Hepatic stellate cell (primary cell): ENCODE results near the gene GALC.

ENCODE experiments used
- DNase-seq: peaks from one replicate; pipeline ENCODE4 v3.0.0; 2011; ENCODE audit warnings: low spot score

The GALC gene

DNA sequence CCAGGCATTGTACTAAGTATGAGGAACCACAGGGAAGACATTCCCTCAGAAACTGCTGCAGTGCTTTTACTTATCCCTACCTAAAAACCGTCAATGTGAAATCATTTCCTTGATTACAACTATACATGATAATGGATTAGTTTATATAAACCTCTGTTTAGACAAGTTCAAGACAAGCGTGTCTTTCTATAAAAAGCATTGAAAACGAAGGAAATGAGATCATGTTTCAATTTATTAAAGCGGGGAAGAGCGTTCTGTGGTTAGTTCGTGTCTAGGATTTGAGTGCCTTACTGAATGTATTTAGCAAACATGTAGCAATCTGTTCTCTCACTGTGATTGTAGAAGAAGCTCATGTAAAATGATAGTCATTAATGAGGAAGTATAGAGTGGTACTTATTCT, 37.5 kb downstream of the GALC start:
- no peak for DNase-seq

DNA sequence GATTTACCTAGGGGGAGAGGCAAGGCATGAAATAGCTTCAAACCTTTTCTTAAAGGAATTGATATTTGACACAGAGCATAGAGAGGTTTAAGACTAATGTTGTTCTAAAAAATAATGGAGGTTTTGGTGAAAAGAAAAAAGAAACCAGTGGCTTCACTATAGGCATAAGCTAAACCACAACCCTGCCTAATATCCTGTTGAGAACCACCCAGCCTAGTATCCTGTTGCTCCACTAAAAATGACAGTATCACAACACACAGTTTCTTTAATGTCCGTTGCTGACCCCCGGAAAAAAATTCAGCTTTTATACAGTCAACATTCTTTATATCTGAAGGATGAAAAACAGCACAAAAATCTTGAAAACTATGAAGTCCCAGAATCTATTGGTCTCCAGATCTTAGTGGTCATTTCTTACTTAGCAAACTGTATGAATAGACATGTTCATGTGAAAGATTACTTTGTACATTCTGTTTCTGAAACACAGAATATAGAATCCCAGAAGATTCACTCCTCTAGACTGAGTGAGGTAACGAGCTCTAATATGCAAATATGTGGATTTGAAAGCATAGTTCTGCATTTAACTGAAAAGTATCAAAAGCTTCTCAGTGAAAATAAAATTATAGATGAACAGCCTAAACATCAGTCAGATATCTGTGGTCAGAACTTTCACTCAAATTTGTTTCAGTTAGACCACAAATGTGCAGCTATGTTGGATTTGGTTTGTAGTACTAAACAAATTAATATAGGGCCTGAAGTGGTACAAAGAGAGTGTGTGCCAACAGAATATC, 40.5 kb downstream of the GALC start:
- DNase-seq, result no peak

DNA sequence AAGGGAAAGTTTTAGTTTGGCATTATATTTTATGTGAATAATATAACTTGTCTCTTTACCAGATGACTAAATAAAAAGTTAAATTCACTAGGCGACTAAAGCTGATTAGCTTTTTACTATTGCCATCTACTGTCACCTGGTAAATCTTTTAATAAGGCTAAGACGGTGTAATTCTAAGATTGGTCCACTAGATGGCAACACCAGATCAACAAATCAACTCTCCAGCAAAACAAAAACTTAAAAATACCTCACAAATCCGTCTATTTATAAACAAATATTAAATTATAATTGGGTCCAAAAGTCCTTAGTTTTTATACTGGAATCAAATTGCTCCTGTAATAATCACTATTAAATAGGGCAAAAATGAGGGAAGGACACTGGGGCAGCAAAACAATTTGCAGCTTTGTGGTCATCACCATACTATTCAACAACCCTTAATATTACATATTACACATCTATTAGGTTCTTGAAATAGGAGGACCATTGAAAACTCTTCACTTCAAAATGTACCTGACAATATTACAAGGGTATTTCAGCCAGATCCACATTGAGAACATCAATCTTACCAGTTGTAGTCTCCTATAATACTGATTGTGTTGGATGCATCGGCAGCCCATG, 47.9 kb downstream of the GALC start:
- DNase-seq, result no peak

DNA sequence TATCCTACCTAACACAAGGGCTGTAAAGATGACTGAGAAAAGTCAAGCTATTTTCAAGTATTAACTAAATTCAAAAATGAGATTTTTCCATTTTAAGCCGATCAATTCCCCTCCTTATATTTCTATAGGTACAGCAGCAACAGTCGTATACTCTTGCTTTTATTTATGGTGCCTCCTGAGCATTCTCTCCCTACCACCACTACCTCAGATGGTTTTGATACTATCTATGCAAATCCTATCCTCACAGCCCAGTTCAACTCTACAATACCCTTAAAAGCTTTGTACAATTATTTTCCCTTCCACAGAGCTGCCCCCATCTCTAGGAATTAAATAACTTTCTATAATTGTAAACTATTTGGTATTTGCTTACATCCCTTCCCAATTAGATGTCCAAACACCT, 52.1 kb downstream of the GALC start:
- no peak for DNase-seq

DNA sequence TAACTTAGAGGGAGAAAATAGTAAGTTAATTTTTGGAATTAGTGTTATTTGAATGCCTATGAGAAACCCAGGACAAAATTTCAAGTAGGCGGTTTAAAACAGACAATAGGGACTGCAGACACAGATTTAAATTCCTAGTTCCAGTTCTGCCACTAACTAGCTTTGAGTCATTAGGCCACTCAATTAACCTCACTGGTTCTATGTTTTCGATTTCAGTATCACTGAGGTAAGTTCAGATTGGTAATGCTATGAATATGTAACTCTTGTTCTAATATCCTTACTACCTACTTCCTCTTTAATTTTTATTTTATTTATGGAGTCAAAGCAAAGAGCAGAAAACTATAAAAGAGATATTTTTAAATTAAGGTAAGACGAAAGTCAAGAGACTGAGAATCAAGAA, 52.6 kb downstream of the GALC start:
- no peak for DNase-seq

DNA sequence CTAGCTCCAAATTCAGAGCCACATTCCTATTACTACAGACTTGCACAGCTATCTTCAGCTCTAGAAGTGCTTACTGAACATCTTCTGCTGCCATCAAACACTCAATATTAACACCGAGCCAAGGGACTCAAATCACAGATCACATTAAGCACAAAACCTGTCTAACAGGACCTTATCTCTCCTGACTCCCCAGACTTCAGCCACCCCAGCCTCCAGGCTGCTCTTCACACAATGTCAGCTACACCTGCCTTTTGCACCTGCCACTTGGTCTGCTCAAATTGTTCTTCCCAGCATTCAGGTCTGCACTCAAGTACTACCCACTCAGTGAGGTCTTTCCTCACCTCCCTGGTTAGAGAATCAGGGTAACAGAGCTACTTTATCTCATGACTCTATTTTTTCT, 57.1 kb downstream of the GALC start:
- no peak for DNase-seq

DNA sequence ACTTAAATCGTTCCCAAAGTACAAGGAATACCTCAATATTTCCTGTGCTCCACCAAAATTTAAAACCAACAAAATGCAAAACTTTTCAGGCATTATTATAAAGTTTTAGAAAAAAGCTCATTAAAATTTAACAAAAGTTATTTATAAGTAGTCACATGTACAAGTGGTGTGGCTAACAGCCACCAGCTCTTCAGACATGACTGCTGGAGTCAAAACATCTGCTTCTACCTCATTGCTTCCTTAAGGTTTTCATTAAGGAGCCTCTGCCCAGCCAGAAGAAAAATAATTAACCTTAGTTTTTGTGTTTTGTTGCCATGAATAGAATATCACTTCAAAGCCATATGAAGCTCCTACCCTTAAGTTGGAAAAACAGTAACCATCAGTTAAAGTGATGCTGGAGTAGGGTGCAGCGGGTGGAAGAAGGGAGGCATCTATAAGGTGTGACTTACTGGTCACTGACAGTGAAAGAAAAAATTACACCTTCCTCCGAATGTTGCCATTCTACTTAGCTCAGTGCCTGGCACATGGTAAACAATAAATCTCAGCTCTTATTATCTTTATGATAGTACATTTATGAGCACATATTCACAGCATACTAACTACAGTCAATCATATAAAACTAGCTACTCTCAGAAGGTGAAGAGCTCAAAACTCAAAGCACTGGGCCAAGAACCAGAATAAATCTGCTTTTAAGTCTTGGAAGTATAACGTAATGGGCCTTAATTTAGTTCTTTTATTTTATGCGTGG, 57.7 kb downstream of the GALC start:
- DNase-seq, result no peak

DNA sequence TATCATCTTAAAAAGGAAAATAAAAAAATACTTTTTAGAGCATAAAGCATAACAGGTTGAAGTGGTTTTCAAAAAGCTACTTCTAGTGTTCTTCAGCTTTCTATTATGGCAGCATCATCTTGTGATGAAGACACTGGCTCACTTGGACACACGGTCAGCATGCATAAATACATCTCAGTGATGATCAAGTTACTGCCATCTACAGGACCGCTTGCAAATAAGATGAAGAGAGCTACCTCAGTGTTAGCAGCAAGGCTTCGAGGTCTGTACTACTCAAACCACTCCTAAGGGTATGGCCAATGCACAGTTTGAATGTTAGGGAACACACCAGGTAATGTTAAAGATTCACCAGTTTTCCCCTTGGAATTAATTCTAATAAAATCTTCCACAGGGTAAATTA, 58.8 kb downstream of the GALC start:
- no peak for DNase-seq

DNA sequence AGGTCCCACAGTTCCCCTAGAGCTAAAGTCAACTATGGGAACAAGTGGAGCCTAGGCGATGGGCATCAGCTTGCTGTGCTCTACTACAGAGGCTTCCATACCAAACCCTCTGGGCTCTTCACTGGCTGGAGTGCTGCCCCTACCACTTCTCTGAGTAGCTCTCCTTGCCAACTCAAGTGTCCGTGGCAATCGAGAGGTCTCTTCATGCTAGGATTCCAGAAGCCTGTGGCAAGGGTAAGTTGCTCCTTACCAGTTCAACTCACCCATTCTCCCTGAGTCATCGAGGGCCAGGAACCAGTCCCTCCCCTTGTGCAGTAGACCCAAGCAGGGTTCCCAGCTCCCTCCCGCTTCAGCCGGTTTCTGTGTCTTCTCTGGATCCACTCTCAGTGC, 76.1 kb downstream of the GALC start:
- no peak for DNase-seq

DNA sequence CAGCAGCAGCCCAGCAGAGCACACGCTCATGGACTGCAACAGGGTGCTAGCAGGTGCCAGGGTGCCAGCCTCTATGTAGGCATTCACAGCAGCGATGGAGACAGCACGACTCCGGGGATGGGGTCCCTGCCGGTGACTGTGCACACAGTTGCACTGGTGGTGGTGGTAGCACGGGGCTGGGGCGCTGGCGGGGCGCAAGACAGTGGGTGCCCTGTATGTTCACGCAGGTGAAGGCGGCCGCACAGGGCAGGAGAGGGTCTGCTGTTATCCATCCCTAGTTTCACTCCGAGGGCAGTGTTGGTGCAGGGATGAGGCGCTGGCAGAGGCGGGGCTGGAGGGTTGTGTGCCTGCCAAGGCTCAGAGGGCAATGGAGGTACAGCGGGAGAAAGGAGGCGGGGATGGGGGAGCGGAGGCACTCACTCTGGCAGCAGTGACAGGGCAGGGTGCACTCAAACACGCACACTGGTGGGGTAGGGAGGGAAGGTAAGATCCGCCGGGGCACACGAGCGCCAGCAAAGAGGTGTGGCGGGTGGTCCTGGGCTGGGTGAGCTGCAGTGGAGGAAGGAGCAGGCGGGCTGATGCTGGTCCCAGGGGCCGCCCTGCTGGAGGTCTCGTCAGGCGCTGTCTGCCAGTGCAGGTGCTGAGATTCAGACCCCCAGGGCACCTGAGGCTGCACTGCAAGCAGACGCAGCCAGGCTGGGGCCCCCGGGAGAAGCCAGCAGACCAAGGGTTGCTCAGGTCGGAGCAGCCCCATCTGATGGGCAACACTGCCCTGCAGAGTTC, 76.7 kb downstream of the GALC start:
- DNase-seq, result no peak

DNA sequence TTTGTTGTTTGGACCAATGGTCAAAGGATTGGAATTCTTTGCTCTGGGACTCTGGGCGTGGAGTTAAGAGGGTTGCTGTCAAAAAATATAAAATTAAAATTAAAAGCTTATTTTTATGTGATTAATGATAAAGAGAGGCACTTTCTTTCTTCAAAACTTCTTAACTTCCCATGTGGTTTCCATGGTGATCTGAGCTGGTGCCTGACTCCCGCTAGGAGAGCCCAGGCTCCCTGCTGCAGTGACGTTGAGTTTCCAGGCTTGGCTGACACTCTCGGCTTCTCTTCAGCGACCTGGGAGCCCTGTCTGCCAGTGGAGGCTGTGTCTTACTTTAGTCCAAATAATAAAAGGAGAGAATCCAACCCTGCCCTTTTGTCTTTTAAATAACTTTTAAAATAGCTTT, 84.4 kb downstream of the GALC start:
- no peak for DNase-seq

DNA sequence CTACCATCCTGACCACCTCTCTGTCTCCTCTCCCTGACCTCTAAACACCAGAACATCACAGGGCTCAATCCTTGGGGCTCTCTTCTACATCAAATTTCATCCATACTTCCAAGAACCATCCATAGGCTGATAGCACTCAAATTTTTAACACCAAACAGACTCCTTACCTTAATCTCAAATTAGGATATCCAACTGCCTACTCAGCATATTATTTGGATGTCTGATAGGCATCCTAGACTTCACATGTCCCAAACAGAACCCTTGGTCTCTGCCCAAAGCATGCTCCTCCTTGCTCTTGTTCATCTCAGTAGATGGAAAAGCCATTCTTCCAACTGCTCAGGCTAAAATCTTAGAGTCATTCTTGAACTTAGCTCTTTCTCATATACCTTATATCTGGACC, 91.3 kb downstream of the GALC start:
- DNase-seq, result no peak

DNA sequence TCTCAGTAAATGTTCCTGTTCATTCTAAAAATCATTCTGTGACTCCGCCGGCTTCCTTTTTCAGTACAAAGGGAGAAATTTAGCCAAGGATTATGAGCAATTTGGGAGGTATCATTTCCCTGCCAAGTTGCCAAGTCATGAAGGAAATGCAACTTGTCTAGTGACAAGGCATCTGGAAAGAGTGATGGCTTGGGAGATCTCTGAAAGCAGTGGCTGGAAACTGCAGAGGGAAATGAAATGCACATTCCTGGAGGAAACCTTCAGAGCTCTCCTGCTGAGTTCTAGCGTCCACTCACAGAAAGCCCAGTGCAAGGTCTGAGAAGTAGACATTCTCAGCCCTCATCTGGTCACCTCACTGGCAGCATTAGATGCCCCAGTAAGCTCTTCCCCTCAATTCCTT, 91.7 kb downstream of the GALC start:
- no peak for DNase-seq

DNA sequence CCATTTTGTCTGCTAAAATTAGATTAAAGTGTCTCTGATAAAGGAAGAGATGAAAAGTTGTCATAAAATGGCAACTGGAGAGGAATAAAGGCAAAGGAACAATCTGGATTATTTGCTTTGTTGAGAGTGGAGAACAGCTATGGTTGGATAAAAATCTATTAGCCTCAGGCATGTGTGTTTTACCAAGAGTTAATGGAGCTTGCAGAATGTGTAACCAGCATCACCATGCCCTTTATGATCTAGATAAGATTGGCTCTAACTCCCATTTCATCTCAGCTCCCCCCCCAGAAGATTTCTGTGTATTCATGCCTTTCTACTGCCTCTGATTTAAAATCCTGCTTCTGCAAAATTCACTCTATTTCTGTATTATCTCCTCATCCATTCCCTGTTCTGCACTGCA, 93.8 kb downstream of the GALC start:
- DNase-seq, result no peak

DNA sequence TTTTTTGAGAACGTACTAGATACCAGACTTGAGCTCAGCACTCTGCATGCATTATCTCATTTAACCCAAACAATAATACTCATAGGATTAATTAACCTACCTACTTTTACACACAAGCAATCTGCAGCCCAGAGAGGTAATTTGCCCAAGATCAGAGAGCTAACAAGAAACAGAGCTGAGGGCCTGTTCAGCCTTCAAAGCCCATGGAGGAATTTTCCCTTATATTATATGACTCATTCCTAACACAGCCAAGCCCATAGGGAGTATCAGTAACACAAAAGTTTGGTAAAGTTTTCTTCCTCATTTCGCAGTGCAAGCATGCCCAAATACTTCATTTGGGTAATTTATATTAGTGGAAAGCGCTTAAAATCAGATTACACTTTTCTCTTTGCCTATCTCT, 94.7 kb downstream of the GALC start:
- DNase-seq, result no peak

DNA sequence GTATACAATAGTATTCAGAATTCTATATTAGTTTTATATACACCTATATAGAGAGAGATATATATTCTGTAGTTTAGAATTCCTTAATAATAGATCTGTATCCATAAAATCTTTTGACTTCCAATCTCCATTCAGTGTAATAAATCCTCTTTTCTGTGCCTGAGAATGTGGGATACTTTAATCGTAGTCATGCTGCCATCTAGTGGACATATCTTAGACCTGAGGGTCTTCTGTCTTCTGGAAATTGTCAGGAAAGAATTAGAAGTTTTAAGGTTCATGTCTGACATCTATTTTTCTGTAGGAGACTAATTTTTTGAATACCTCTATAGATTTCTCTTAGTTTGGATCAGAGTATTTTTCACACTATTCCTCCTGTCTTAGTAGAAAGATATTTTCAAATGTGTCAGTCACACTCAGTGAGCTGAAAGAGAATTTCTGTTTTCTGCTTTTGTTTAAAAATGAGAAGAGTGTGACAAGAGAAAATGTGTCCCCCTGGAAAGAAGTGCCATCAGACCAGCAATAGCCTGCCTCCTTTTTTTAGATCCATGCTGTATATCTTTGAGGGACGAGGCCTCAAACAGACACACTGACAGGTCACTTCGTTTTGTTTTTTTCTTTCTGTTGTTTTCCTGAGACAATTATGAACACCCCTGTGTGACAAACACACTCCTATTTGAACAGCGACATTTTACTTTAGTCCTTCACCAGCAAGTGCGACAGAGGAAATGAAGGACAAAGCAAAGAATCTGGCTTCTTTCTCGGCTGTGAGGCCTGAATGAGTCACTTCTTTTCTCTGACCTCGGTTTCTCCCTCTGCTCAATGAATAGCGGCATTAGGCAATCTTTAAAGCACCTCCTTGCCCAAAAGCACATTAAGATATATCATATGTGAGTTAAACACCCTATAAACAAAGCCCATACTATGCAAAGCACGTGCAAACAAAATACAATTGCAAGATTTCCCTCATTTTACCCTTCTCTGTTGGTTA, 96.3 kb downstream of the GALC start:
- no peak for DNase-seq

DNA sequence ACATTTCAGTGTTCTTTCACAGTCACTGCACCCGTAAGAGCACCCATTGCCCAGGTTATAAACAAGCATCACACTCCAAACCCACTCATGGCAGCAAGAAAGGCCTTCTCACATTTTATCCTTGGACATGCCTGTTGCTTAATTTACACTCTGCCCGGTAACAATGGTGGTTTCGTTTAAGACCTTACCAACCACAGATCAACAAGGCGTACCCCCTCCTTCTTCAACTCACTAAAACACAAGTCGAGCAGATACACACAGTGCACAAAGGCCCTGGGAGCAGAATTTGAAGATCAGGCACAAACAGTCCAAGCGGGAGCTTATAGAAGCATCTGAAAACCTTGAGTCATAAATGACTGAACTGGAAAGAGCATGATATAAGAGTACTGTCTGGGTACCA, 98.1 kb downstream of the GALC start:
- DNase-seq, result no peak

DNA sequence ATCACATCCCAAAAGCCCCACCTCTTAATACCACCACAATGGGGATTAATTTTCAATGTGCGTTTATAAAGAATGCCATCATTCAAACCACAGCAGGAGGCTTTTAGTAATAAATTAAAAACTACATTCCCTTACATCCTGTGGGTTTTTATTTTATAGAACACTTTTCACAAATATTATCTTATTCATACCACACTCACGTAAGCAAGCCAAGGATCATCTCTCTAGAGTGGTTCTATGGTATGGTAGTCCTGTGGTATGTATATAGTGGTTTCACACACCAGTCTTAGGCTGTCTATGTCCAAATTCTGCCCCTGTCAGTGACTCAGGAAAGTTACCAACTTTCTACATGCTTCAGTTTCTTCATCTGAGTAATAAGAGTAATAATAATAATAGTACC, 100.2 kb downstream of the GALC start:
- no peak for DNase-seq

DNA sequence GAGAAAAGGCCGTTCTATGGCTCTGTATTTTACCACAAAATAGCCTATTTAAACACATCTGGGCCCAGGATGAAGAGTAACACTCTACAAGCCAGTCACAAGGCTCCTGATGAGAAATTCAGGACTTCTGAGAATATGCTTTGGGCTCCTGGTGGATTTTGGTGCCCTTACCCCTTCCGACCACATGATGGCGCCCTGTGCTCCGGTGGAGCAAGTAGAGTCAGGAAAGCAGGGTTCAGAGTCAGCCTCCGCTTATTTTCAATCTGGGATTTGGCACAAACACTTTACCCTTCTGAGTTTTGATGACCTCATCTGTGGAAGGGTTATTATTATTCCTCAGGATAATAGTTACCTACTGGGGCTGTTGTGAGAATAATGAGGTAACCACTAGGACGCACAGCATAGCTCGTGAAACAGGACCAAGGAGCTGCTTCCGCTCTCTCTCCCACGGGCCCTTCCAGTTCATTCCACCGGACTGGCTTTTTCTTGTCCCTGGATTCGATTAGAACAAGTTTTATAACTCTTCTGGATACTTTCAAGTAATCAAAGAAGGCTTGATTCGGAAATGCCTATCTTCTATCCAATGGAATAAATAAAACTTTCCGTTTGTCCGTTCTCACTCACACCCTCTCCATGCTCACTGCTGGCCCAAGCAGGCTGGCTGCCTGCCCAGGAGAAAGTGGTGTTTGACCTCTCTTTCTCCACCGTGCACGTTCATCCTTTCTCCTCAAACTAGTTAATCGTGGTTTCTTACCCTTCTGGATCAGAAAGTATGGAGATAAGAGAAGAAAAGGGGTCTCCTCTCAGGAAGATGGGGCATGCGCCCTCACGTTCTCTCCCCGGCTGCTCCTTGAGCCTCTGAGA, 104.6 kb downstream of the GALC start:
- DNase-seq, result no peak

DNA sequence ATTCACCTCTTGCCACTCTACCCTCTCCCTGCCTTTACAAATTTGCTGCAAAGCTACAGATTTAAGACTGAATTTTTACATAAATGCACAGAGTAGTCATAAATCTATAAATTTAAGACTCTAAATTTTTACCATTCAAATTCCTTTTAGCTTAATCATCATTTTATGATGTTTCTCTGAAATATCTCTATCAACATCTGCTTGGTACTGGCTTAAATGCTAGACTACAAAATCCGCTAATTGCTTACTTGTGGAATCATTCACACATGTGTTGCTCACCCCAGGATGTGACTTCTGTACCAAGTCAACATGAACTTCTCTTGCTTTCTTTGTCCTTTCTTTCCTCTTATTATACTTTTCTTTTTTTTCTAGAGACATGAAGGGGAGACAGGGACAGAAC, 109.2 kb downstream of the GALC start:
- no peak for DNase-seq
